GM21390 (cell line): Measurements from ENCODE around the gene ACTN2.

Source experiments
- ATAC-seq: cut with Tn5 transposase; IDR thresholded peaks from one replicate; pipeline ENCODE4 v1.9.1; 2021; ENCODE audit not compliant: unreplicated experiment

Gene ACTN2

GRCh38 chr1:236765831-236766230 lies 79.5 kb downstream of the ACTN2 start:
- ATAC-seq, result no peak

DNA sequence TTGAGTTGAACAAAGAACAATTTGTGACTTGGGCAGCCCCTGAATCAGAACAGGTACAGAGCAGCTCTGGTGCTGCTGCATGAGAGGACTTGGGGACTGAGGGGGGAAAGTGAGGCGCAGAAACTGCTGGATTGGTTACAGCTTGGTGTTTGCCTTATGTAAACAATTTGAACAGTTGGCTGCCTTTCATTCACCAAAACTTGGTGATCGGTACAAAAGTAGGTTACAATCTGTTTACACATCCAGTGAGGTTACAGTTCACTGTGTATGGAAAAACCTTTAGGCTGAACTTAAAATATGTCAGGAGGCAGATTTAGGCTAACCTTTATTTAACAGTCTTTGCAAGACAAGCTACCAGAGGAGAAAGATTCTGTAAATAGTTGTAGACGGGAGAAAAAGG lies 80.2 kb downstream of the ACTN2 start:
- no peak for ATAC-seq

GRCh38 chr1:236767276-236767675 lies 81.0 kb downstream of the ACTN2 start:
- ATAC-seq, result no peak

GRCh38 chr1:236768601-236769000 lies 82.3 kb downstream of the ACTN2 start:
- ATAC-seq, result no peak

DNA sequence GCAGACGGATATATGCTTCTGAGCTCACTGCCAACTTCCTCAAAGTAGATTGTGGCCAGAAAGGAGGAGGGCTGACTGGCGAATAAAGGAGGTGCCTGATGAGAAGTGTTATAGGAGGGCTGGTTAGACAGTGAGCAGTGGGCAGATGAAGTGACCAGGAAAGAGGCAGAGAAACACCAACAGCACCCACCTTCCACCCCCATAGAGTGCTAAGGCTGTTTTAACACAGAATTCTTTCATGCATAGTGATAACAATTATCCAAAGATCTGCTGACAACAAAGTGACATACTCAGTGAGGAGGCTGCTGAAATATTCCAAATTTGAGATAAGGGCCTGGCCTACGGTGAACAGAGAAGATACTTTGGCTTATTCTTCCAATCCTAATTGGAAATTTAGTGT lies 87.6 kb downstream of the ACTN2 start:
- ATAC-seq, result no peak

GRCh38 chr1:236774926-236775325 lies 88.6 kb downstream of the ACTN2 start:
- ATAC-seq, result no peak

DNA sequence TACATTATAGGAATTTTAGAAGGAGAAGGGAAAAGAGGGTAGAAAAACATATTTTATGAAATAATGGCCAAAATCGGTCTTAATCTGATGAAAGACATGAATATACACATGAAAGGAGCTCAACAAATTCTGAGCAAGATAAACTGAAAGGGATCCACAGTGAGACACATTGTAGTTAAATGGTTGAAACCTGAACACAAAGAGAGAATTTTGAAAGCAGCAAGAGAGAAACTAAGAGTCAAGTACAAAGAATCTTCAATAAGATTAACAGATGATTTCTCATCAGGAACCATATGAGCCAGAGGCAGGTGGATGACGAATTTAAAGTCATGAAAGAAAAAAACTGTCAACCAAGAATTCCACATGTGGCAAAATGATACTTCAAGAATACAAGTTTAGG lies 93.0 kb downstream of the ACTN2 start:
- no peak for ATAC-seq

GRCh38 chr1:236785477-236785876 lies 99.2 kb downstream of the ACTN2 start:
- ATAC-seq, result no peak

GRCh38 chr1:236786453-236786852 lies 100.2 kb downstream of the ACTN2 start:
- ATAC-seq, result no peak

DNA sequence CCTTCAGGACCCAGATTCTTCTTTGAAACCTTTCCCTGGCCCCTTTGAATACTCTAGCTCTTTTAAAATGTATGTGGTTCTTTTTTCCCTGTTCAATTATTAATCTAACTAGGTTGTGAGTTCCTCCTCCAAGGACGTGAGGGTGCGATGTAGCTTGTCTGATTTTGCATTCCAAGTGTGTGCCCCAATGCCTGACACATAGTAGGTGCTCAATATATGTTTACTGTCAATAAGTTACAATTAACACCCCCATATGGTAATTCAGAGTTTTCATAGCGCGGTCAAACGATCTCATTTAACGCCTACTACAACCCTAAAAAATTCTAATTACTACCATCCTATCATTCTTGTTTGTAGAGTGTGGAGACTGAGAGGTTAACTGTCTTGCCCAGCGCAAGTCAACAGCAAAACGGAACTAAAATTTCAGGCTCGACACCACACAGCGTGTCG lies 108.3 kb downstream of the ACTN2 start:
- ATAC-seq, result no peak

- peak; percentile 98 for ATAC-seq
These were observed 108.9 kb downstream of the ACTN2 start, which contains the start of gene MTR for GRCh38 chr1:236795035-236795756. MTR (plus strand) TSS chr1:236795292; CDS start chr1:236795704, 412 bp downstream.

GRCh38 chr1:236795757-236796667 lies 109.7 kb downstream of the ACTN2 start:
- ATAC-seq, result peak; percentile 34

DNA sequence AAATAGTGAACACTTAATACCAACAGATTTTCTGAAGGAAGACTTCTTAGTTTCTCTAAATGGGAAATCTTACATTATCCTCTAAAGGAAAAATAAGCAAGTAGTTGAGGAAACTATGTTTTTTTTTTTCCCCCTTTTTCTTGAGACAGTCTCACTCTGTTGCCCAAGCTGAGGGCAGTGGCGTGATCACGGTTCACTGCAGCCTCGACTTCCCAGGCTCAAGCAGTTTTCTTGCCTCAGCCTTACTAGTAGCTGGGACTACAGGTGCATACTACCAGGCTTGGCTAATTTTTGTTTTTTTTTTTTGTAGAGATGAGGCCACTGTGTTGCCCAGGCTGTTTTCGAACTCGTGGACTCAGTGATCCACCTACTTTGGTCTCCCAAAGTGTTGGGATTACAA lies 112.7 kb downstream of the ACTN2 start:
- no peak for ATAC-seq

DNA sequence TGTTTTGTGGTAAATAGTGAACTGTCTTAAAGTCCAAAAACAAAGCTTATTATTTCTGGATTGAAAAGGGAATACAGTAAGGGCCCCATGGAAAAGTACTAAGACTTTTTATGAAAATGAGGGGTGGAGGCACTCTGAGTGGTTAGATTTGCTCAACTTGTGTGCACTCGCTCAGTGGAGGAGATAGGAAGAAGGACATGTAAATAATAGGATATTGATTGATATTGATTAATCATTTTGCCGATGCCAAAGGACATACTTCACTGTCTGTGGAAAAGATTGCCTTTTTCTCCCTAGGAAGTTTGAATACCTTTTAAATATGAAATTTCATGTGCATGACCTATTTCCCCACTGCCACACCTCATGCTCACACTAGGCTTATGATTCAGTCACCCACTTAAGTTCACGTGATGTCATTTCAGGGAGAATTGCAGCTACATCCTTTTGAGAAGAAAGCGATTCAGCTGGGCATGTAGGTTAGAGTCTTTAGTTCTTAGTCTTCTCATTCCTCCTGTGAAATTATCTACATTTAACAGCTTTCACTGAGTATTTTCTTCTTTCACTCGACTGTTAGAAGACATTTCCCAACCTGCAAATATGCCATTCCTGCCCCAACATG lies 113.8 kb downstream of the ACTN2 start:
- no peak for ATAC-seq

GRCh38 chr1:236800623-236801022 lies 114.3 kb downstream of the ACTN2 start:
- no peak for ATAC-seq

DNA sequence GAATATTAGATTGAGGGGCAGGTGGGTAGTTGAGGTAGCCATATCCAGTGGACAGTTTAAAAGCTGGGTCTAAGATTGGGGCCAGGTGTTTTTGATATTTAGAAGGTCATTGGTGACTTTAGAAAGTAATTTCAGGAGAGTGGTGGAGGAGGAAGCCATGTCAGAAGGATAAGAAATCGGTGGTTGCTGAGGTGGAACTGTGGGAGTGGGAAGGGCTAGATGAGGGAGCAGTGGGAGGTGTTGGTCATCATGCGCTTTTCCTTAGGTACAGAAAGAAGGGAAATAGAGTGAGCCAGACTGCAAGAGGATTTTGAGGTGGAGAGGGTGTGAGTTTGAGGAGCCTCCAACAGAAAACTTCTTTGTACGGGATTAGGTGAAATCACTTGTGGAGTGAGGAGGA lies 116.0 kb downstream of the ACTN2 start:
- ATAC-seq, result no peak

- no peak for ATAC-seq
These were observed 120.3 kb downstream of the ACTN2 start for GRCh38 chr1:236806634-236807033.

GRCh38 chr1:236808005-236808404 lies 121.7 kb downstream of the ACTN2 start:
- ATAC-seq, result no peak

GRCh38 chr1:236808564-236809130 lies 122.3 kb downstream of the ACTN2 start:
- no peak for ATAC-seq

DNA sequence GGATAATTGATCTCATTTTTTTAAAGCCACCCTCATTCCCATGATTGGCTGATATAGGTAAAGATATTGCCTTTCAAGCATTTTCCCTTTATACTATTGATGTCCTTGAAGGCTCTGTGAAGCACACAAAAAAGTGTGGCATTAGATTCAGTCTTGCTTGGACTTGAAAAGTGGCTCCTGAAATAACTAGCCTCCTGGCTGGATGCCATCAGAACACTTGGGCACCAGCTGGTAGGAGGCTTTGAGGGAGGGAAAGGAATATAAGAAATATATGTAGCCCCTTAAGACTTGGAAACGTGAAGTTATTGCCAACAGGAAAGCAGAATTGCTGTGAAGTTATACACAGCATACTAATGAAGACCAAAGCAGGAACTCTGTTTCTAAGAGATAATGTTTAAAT lies 122.8 kb downstream of the ACTN2 start:
- no peak for ATAC-seq

- no peak for ATAC-seq
These were observed 123.7 kb downstream of the ACTN2 start for GRCh38 chr1:236810018-236810417.
